H1 (cell line): Measurements from ENCODE around the gene HLA-F. TPM values are rescaled to one million over a fixed set of nuclear protein-coding genes. Genes with fewer than 3 reads are reported as not detected.
A peak's percentile ranks its signal among the peaks of the same experiment; 100 is the strongest.

ENCODE experiments used
- CTCF ChIA-PET: fragments of 300-600 bp; sonication (Branson Sonifier 250); formaldehyde crosslinking; loops from one replicate; lab custom pipeline; 2021; ENCODE audit not compliant: partially characterized antibody; lab: Charles Lee
- POLR2A ChIA-PET: fragments of 300-600 bp; sonication (Branson Sonifier 250); formaldehyde crosslinking; loops from one replicate; lab custom pipeline; 2021; ENCODE audit warnings: inconsistent platforms; ENCODE audit not compliant: partially characterized antibody; lab: Charles Lee
- DNase-seq, 2 experiments: peaks; one replicate each; pipeline versions ENCODE4 v3.0.0 to v3.0.0-alpha.2; 2010 to 2022; ENCODE audit warnings: low spot score in 2 of 2, low read depth in 1 of 2, mixed read lengths in 1 of 2
- FAIRE-seq: peaks from 2 replicates; lab custom pipeline; 2011; peaks lifted over from hg19 to GRCh38; lab: Jason Lieb, UNC
- H2AFZ ChIP-seq: 2 replicates; pipeline ENCODE4 v1.8.1; 2012; ENCODE audit warnings: low read length, inconsistent platforms
- H2AK5ac ChIP-seq: 2 replicates; pipeline ENCODE4 v1.6.1; 2013; ENCODE audit warnings: low read depth, low read length
- H2BK120ac ChIP-seq: replicated peaks from 2 replicates; pipeline ENCODE3; 2013; ENCODE audit warnings: low read depth, low read length, inconsistent platforms
- H2BK12ac ChIP-seq: 2 replicates; pipeline ENCODE4 v1.6.1; 2013; ENCODE audit warnings: low read depth, low read length
- H2BK15ac ChIP-seq: 2 replicates; pipeline ENCODE4 v1.6.1; 2013; ENCODE audit warnings: low read length
- H2BK20ac ChIP-seq: 2 replicates; pipeline ENCODE4 v1.6.1; 2013; ENCODE audit warnings: low read length
- H2BK5ac ChIP-seq: 2 replicates; pipeline ENCODE4 v1.6.1; 2013; ENCODE audit warnings: low read depth, low read length
- H3K14ac ChIP-seq: 2 replicates; pipeline ENCODE4 v1.6.1; 2013; ENCODE audit warnings: inconsistent platforms; ENCODE audit not compliant: insufficient read length
- H3K18ac ChIP-seq: 2 replicates; pipeline ENCODE4 v1.6.1; 2013; ENCODE audit warnings: low read length; ENCODE audit errors: extremely low read depth
- H3K23ac ChIP-seq: 2 replicates; pipeline ENCODE4 v1.6.1; 2013; ENCODE audit warnings: inconsistent platforms; ENCODE audit not compliant: insufficient read length
- H3K23me2 ChIP-seq: 2 replicates; pipeline ENCODE4 v1.6.1; 2013; ENCODE audit warnings: low read depth, low read length
- H3K27ac ChIP-seq: 2 replicates; pipeline ENCODE4 v1.6.1; 2011; ENCODE audit warnings: low read depth, low read length, inconsistent platforms
- H3K27me3 ChIP-seq, 4 experiments: replicated peaks in 1 of 4; 1 replicate in 1 of 4; 2 replicates in 3 of 4; pipeline versions ENCODE4 v1.6.1 to v1.8.1; 2011 to 2013; ENCODE audit warnings: low read length in 3 of 4, mild to moderate bottlenecking in 3 of 4, inconsistent platforms in 2 of 4, mixed read lengths in 2 of 4, moderate library complexity in 1 of 4; ENCODE audit not compliant: control insufficient read depth in 3 of 4, insufficient read depth in 3 of 4; ENCODE audit errors: extremely low read depth in 1 of 4
- H3K36me3 ChIP-seq, 4 experiments: 2 replicates each; pipeline versions ENCODE4 v1.6.1 to v1.8.1; 2011 to 2013; ENCODE audit warnings: mild to moderate bottlenecking in 4 of 4, low read length in 3 of 4, moderate library complexity in 2 of 4, control low read depth in 1 of 4, inconsistent platforms in 1 of 4; ENCODE audit not compliant: insufficient read depth in 4 of 4, control insufficient read depth in 2 of 4
- H3K4ac ChIP-seq: replicated peaks from 2 replicates; pipeline ENCODE3; 2013; ENCODE audit warnings: low read length, low read depth, mixed read lengths, inconsistent platforms; ENCODE audit not compliant: insufficient read length
- H3K4me1 ChIP-seq, 4 experiments: replicated peaks in 1 of 4; 1 replicate in 1 of 4; 2 replicates in 3 of 4; pipeline versions ENCODE4 v1.6.1 to v1.8.1; 2011 to 2013; ENCODE audit warnings: low read length in 3 of 4, inconsistent platforms in 2 of 4, mixed read lengths in 1 of 4; ENCODE audit not compliant: insufficient read depth in 4 of 4, control insufficient read depth in 3 of 4
- H3K4me2 ChIP-seq, 2 experiments: 2 replicates each; pipeline versions ENCODE4 v1.6.1 to v1.8.1; 2011 to 2013; ENCODE audit warnings: low read depth in 2 of 2, low read length in 2 of 2, control low read depth in 1 of 2, inconsistent platforms in 1 of 2, mild to moderate bottlenecking in 1 of 2; ENCODE audit not compliant: insufficient read depth in 1 of 2
- H3K4me3 ChIP-seq, 4 experiments: fragments of 200-600, 300-600 bp in 1 of 4; sonication (generic), shearing (Covaris generic), sonication (Bioruptor Twin) in 1 of 4; 2 replicates each; pipeline versions ENCODE4 v1.5.1 to v1.8.1; 2011 to 2016; ENCODE audit warnings: low read length in 4 of 4, low read depth in 3 of 4, control low read depth in 2 of 4, inconsistent platforms in 2 of 4, mild to moderate bottlenecking in 2 of 4, mixed read lengths in 1 of 4, moderate library complexity in 1 of 4; ENCODE audit not compliant: insufficient read depth in 2 of 4; ENCODE audit errors: extremely low read depth in 1 of 4
- H3K56ac ChIP-seq: replicated peaks from 2 replicates; pipeline ENCODE3; 2013; ENCODE audit warnings: low read depth, mild to moderate bottlenecking, mixed read lengths, low read length, inconsistent platforms; ENCODE audit not compliant: insufficient read length
- H3K79me1 ChIP-seq: 2 replicates; pipeline ENCODE4 v1.6.1; 2013; ENCODE audit warnings: low read depth, low read length, control low read depth
- H3K79me2 ChIP-seq, 2 experiments: 2 replicates each; pipeline versions ENCODE4 v1.6.1 to v1.8.1; 2012 to 2013; ENCODE audit warnings: low read length in 2 of 2, mild to moderate bottlenecking in 2 of 2, inconsistent platforms in 1 of 2; ENCODE audit not compliant: insufficient read depth in 2 of 2, control insufficient read depth in 1 of 2
- H3K9ac ChIP-seq, 4 experiments: replicated peaks in 1 of 4; 1 replicate in 1 of 4; 2 replicates in 3 of 4; pipeline versions ENCODE4 v1.6.1 to v1.8.1; 2011 to 2013; ENCODE audit warnings: low read depth in 3 of 4, low read length in 3 of 4, control low read depth in 2 of 4, mild to moderate bottlenecking in 2 of 4, moderate library complexity in 2 of 4, inconsistent platforms in 1 of 4; ENCODE audit errors: extremely low read depth in 1 of 4
- H3K9me3 ChIP-seq, 2 experiments: 2 replicates each; pipeline versions ENCODE4 v1.6.1 to v1.8.1; 2012 to 2013; ENCODE audit warnings: mild to moderate bottlenecking in 2 of 2, moderate library complexity in 2 of 2, control low read depth in 1 of 2, inconsistent platforms in 1 of 2, low read depth in 1 of 2, low read length in 1 of 2, mixed read lengths in 1 of 2; ENCODE audit not compliant: insufficient read depth in 2 of 2
- H4K20me1 ChIP-seq, 2 experiments: replicated peaks in 1 of 2; 2 replicates each; pipeline versions ENCODE3 to v1.8.1; 2011 to 2013; ENCODE audit warnings: inconsistent platforms in 2 of 2, low read length in 2 of 2, mild to moderate bottlenecking in 1 of 2; ENCODE audit not compliant: insufficient read depth in 2 of 2, control insufficient read depth in 1 of 2
- H4K5ac ChIP-seq: 2 replicates; pipeline ENCODE4 v1.6.1; 2013; ENCODE audit warnings: low read length, low read depth, mixed read lengths, inconsistent platforms; ENCODE audit not compliant: insufficient read length
- H4K8ac ChIP-seq: 2 replicates; pipeline ENCODE4 v1.8.0; 2013; ENCODE audit warnings: mild to moderate bottlenecking, moderate library complexity, low read length, inconsistent platforms; ENCODE audit not compliant: insufficient read depth; ENCODE audit errors: extremely low read depth
- H4K91ac ChIP-seq: replicated peaks from 2 replicates; pipeline ENCODE3; 2013; ENCODE audit warnings: low read length, mixed read lengths, inconsistent platforms; ENCODE audit not compliant: insufficient read length
- BACH1 ChIP-seq: IDR thresholded peaks from 2 replicates; pipeline ENCODE4 v1.6.1; 2012; ENCODE audit warnings: low read length, improper control_type of control experiment
- JUN ChIP-seq: IDR thresholded peaks from 2 replicates; pipeline ENCODE4 v1.6.1; 2011; ENCODE audit warnings: low read depth, mild to moderate bottlenecking, improper control_type of control experiment, low read length
- KDM4A ChIP-seq: IDR thresholded peaks from one replicate; pipeline ENCODE4 v1.7.1; 2012; ENCODE audit warnings: low read depth, mild to moderate bottlenecking, moderate library complexity, low read length, inconsistent platforms; ENCODE audit not compliant: severe bottlenecking
- MAFK ChIP-seq: IDR thresholded peaks from 2 replicates; pipeline ENCODE4 v1.6.1; 2012; ENCODE audit warnings: low read depth, mild to moderate bottlenecking, improper control_type of control experiment, low read length
- WGBS, 2 experiments: shearing (Covaris generic) in 1 of 2; methylation state at CpG; one replicate each; pipeline versions ENCODE4 v1.1.6 to v1.1.7; 2013 to 2015; ENCODE audit warnings: low lambda C conversion rate in 2 of 2, mixed read lengths in 2 of 2, inconsistent platforms in 1 of 2, low coverage in 1 of 2, missing lambda C conversion rate in 1 of 2; ENCODE audit not compliant: insufficient replicate concordance in 2 of 2, insufficient coverage in 1 of 2, insufficient read length in 1 of 2; ENCODE audit errors: extremely low coverage in 1 of 2, missing lambda C conversion rate in 1 of 2; 5-methylcytosine and 5-hydroxymethylcytosine counted together
- polyA plus RNA-seq, 7 experiments: library from polyadenylated mRNA; depleted of rRNA in 3 of 7; stranded (reverse) in 5 of 7; unstranded in 2 of 7; fragments of >200 nt in 5 of 7; fragments of 200-250 nt in 2 of 7; gene quantifications; 1 replicate in 5 of 7; 2 replicates in 1 of 7; 4 replicates in 1 of 7; pipeline versions ENCODE4 v1.2.1 to v1.2.3, GENCODE V29; 2011 to 2013; ENCODE audit warnings: missing spikeins in 2 of 7, mixed read lengths in 2 of 7
- total RNA-seq: library from RNA; stranded (reverse); fragmentation: NEBNext Ultra II Directional; extraction: Animal tissue kit (Norgen Biotek cat#: 25700); gene quantifications from 2 replicates; pipeline ENCODE4 v1.2.1, GENCODE V29; 2021

HLA-F gene
- total and polyA plus RNA-seq, 2 of the 8 experiments (the other 6 are each of a cell fraction or from before 2014, with no cell fraction given): 9.6 to 11.7 TPM

DNA sequence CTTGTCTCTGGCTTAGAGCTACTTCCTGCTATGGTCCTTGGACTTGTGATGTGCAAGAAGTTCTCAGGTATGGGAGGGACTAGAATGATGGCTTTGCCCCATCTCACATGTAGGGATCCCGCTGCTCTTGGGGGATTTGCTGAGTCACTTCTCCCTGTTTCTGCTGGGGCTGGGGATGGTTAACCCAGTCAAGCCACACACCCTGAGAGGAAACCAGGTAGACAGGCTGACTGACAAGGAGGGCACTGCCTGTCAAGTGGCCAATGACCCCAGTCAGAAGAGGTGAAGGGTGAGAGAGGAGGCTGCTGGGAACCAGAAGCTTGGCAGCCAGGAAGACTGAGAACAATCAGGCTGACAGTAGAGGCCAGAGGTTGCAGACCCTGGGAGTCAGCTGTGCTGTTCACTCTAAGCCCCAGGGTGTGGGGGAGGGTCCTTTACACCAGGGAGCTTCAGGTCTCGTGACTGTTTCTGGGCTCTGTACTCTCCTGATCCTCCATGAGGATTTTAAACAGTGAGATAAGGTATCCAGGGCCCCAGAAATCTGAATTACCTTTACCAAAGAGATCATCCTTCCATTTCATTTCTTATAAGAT lies 34.6 kb downstream of the HLA-F start:
- peaks cover 0 to under 1% (median under 1%) of the 10 kb centered on the region in 4 experiments; a peak in 3 of 7 replicates for H3K27me3 ChIP-seq
- H2BK20ac ChIP-seq: peak overlapping the region; percentile 18; the same call in 1 of the 2 replicates
- H2AK5ac ChIP-seq: peak overlapping the region; percentile 32; the same call in 1 of the 2 replicates
- H2BK15ac ChIP-seq: 0 out of 2 replicates have a peak overlapping the region, but pooled peaks have one; percentile 2
- CTCF ChIA-PET: interaction anchor here (0.6 to 3.4 kb wide), 15 partner anchors 9 to 108 kb away, joined by 3 to 19 read pairs (median 4); no protein-coding TSS in a partner anchor
- H2AFZ ChIP-seq: no peak overlapping the region
- peaks cover 16 to 32% (median 22%) of the 10 kb centered on the region in 4 experiments for H3K4me1 ChIP-seq
- 58% methylated on average over 2 of the region's 2 CpGs; no CpG with 5 or more reads in 1 of the 2 experiments for WGBS, 2 experiments
- H4K8ac ChIP-seq: no peak overlapping the region
- peak overlapping the region; percentile 80 for H2BK120ac ChIP-seq
- H4K5ac ChIP-seq: no peak overlapping the region
- FAIRE-seq (no peak), DNase-seq (no peak)
- H3K79me2 ChIP-seq: no peaks in the 10 kb centered on the region
- 0 out of 2 replicates have a peak overlapping the region, but pooled peaks have one; percentile 27 for H3K18ac ChIP-seq
- H3K9ac ChIP-seq: no peak overlapping the region
- H2BK12ac ChIP-seq: peak overlapping the region; percentile 40
- no peak overlapping the region for H3K56ac ChIP-seq
- no peak overlapping the region for H3K4me3 ChIP-seq
- H2BK5ac ChIP-seq: peak overlapping the region; percentile 71; the same call in 1 of the 2 replicates
- H3K14ac ChIP-seq: no peak overlapping the region
- no peaks in the 10 kb centered on the region for H3K36me3 ChIP-seq
- H3K4ac ChIP-seq: peak overlapping the region; percentile 71
- H4K20me1 ChIP-seq: no peaks in the 10 kb centered on the region
- H3K9me3 ChIP-seq: no peaks in the 10 kb centered on the region
- H3K4me2 ChIP-seq: no peak overlapping the region; a peak in 1 of 4 replicates
- H3K79me1 ChIP-seq: no peaks in the 10 kb centered on the region
- H3K23me2 ChIP-seq: no peaks in the 10 kb centered on the region
- no peak overlapping the region for H3K23ac ChIP-seq
- POLR2A ChIA-PET: interaction anchor here (0.5 to 3.2 kb wide), 2 partner anchors 9 to 128 kb away, joined by 4 to 14 read pairs; no protein-coding TSS in a partner anchor
- H3K27ac ChIP-seq: no peak overlapping the region; the same call in 1 of the 2 replicates
- H4K91ac ChIP-seq: peak overlapping the region; percentile 9
- TF ChIP-seq KDM4A (no peak), MAFK (0 out of 2 replicates have a peak, but pooled peaks have one; percentile 21), BACH1 (peak; percentile 22; the same call in 1 of the 2 replicates), JUN (no peak)
